Liver (tissue), 3 donors: Measurements from ENCODE around the gene BTBD9.

Experiments used
- CTCF ChIP-seq: fragments of 150-350 bp; IDR thresholded peaks from 2 replicates; pipeline ENCODE4 v1.5.1; 2017; ENCODE audit warnings: improper control_type of control experiment, low read depth, low read length; ENCODE audit not compliant: missing input control
- EGR1 ChIP-seq, 2 donors: IDR thresholded peaks; 2 replicates each; pipeline ENCODE4 v1.6.1; 2016 to 2018; ENCODE audit warnings: antibody characterized with exemption in 2 of 2, low read depth in 2 of 2
- FOXA1 ChIP-seq: IDR thresholded peaks from 2 replicates; pipeline ENCODE4 v1.6.1; 2016; ENCODE audit warnings: antibody characterized with exemption
- FOXA2 ChIP-seq: IDR thresholded peaks from 2 replicates; pipeline ENCODE4 v1.6.1; 2016; ENCODE audit warnings: antibody characterized with exemption
- RXRA ChIP-seq, 2 donors: IDR thresholded peaks; 2 replicates each; pipeline ENCODE4 v1.6.1; 2017 to 2018; ENCODE audit warnings: antibody characterized with exemption in 2 of 2, mild to moderate bottlenecking in 1 of 2
- TAF1 ChIP-seq: conservative IDR thresholded peaks from 2 replicates; pipeline ENCODE4 v1.6.1; 2016; ENCODE audit warnings: antibody characterized with exemption, mild to moderate bottlenecking
- YY1 ChIP-seq: IDR thresholded peaks from 2 replicates; pipeline ENCODE4 v1.6.1; 2016; ENCODE audit warnings: antibody characterized with exemption, mild to moderate bottlenecking
- donor health status: healthy.
- donor health status: healthy.

- TF ChIP-seq FOXA2 (no peak), FOXA1 (no peak), CTCF (no peak), TAF1 (no peak), YY1 (no peak), RXRA (IDR thresholded peaks at IDR 0.05) (no peak), EGR1 (IDR thresholded peaks at IDR 0.05; ENCODE audit: low read depth in 2 of 2) (no peak)
Measured at GRCh38 chr6:38432479-38432878, 207.2 kb downstream of the BTBD9 start.
